Astrocyte of the spinal cord (primary cell): ENCODE measurements around the gene BTBD6.

Experiments used
- DNase-seq: peaks from one replicate; pipeline ENCODE4 v3.0.0; 2011; ENCODE audit warnings: low read depth, low spot score
- H3K4me3 ChIP-seq: 2 replicates; pipeline ENCODE4 v1.5.1; 2011; ENCODE audit warnings: low read depth, mild to moderate bottlenecking, low read length, moderate library complexity
- CTCF ChIP-seq: IDR thresholded peaks from 2 replicates; pipeline ENCODE4 v1.5.1; 2012; ENCODE audit warnings: low read depth, mild to moderate bottlenecking, low read length, inconsistent platforms
- in situ Hi-C: cut with HindIII; loops from 2 replicates; pipeline ENCODE4 v1.10.0; 2017; ENCODE audit warnings: low sequenced_read_pairs

BTBD6 gene

GRCh38 chr14:105260959-105261358, 12.6 kb downstream of the BTBD6 start:
- DNase-seq, result no peak
- no peak for TF ChIP-seq CTCF
- in situ Hi-C loops, result no loop called here
- H3K4me3 ChIP-seq, result no peak overlapping the region

- in situ Hi-C loops, result no loop called here
- no peak for DNase-seq
- H3K4me3 ChIP-seq, result no peak overlapping the region
- no peak for TF ChIP-seq CTCF
Measured at GRCh38 chr14:105261781-105262180, 13.4 kb downstream of the BTBD6 start.

GRCh38 chr14:105267820-105268548, 19.7 kb downstream of the BTBD6 start:
- TF ChIP-seq CTCF, result no peak
- in situ Hi-C loops, result no loop called here
- DNase-seq, result no peak
- no peak overlapping the region for H3K4me3 ChIP-seq

GRCh38 chr14:105268736-105269354, 20.5 kb downstream of the BTBD6 start:
- TF ChIP-seq CTCF, result no peak
- in situ Hi-C loops, result no loop called here
- no peak overlapping the region for H3K4me3 ChIP-seq

GRCh38 chr14:105269405-105269804, 21.1 kb downstream of the BTBD6 start:
- in situ Hi-C loops, result no loop called here
- no peak overlapping the region for H3K4me3 ChIP-seq
- TF ChIP-seq CTCF, result no peak
- no peak for DNase-seq

More at GRCh38 chr14:105268736-105269354, 20.5 kb downstream of the BTBD6 start:
- no peak for DNase-seq

GRCh38 chr14:105271224-105271890, 23.0 kb downstream of the BTBD6 start:
- H3K4me3 ChIP-seq, result no peak overlapping the region
- no peak for DNase-seq
- no peak for TF ChIP-seq CTCF
- in situ Hi-C loops, result no loop called here
